Measurements from ENCODE around the gene USP8. TPM values are rescaled to one million over a fixed set of nuclear protein-coding genes. Genes with fewer than 3 reads are reported as not detected.
A peak's percentile ranks its signal among the peaks of the same experiment; 100 is the strongest.

The USP8 gene
- total and polyA plus RNA-seq, 10 of the 15 experiments (the other 5 are each of a cell fraction or from before 2014, with no cell fraction given): 25.2 to 51.7 (median 36.1) TPM

GRCh38 chr15:50377867-50378751 is 46.1 kb upstream of the USP8 start (continued):
- TF ChIP-seq REST (IDR thresholded peaks at IDR 0.05; ENCODE audit: low read depth, low read length) (peak; percentile 26; the same call in 1 of the 2 replicates), SMC3 (IDR thresholded peaks at IDR 0.05; ENCODE audit: borderline replicate concordance, low read length) (no peak), NRF1 (conservative IDR thresholded peaks at IDR 0.05; ENCODE audit: low read depth, low read length) (no peak), RAD51 (IDR thresholded peaks at IDR 0.05) (peak; percentile 33; the same call in 1 of the 2 replicates), E2F4 (IDR thresholded peaks at IDR 0.05; ENCODE audit: low read depth, low read length) (no peak), SIN3A (IDR thresholded peaks at IDR 0.05; ENCODE audit: low read depth, low read length) (no peak), IRF5 (IDR thresholded peaks at IDR 0.05; ENCODE audit: borderline replicate concordance) (no peak), CHD1 (IDR thresholded peaks at IDR 0.05; ENCODE audit: low read depth, low read length) (no peak), CHD4 (IDR thresholded peaks at IDR 0.05) (no peak), MAX (IDR thresholded peaks at IDR 0.05; ENCODE audit: low read depth, low read length) (no peak), PAX8 (IDR thresholded peaks at IDR 0.05) (no peak), EGR1 (IDR thresholded peaks at IDR 0.05; ENCODE audit: borderline replicate concordance in 1 of 2, low read depth in 2 of 2, low read length in 2 of 2) (no peak), SIX5 (IDR thresholded peaks at IDR 0.05; ENCODE audit: low read depth, low read length, severe bottlenecking) (no peak), CHD2 (IDR thresholded peaks at IDR 0.05; ENCODE audit: borderline replicate concordance, low read depth, low read length) (peak; percentile 64; the same call in 1 of the 2 replicates), IRF4 (IDR thresholded peaks at IDR 0.05; ENCODE audit: low read depth, low read length) (peak; percentile 99), RELA (IDR thresholded peaks at IDR 0.05; ENCODE audit: borderline replicate concordance, partially characterized antibody) (peak; percentile 44), RCOR1 (conservative IDR thresholded peaks at IDR 0.05; ENCODE audit: low read depth, low read length) (peak; percentile 93; the same call in 1 of the 2 replicates), ZNF217 (IDR thresholded peaks at IDR 0.05) (no peak; the same call in 1 of the 2 replicates), PML (IDR thresholded peaks at IDR 0.05; ENCODE audit: low read length) (peak; percentile 39; the same call in 1 of the 2 replicates), SKIL (IDR thresholded peaks at IDR 0.05; ENCODE audit: low read depth, poor library complexity, severe bottlenecking) (peak; percentile 91), SUPT20H (IDR thresholded peaks at IDR 0.05; ENCODE audit: borderline replicate concordance, control insufficient read depth, low read depth, low read length) (no peak), BCL11A (IDR thresholded peaks at IDR 0.05; ENCODE audit: low read depth, low read length) (peak; percentile 99)

Measured in GM12878 (cell line).